Esophagus muscularis mucosa (tissue), 4 donors: ENCODE data around the gene MYO1A. TPM values are rescaled to one million over a fixed set of nuclear protein-coding genes. Genes with fewer than 3 reads are reported as not detected.

Experiments
- DNase-seq: peaks from one replicate; pipeline ENCODE4 v3.0.0-alpha.2; 2017; ENCODE audit errors: extremely low spot score
- H3K27ac ChIP-seq, 4 donors: fragments of 200-600 bp; sonication (generic); replicated peaks in 1 of 4; 1 replicate in 3 of 4; 2 replicates in 1 of 4; pipeline ENCODE4 v1.5.1; 2016 to 2019; ENCODE audit warnings: mild to moderate bottlenecking in 1 of 4
- H3K27me3 ChIP-seq, 4 donors: fragments of 200-600 bp; sonication (generic); one replicate each; pipeline versions ENCODE4 v1.5.1 to v1.6.0; 2016 to 2019
- H3K36me3 ChIP-seq, 4 donors: fragments of 200-600 bp; sonication (generic); one replicate each; pipeline ENCODE4 v1.5.1; 2016 to 2019
- H3K4me1 ChIP-seq, 4 donors: fragments of 200-600 bp; sonication (generic); one replicate each; pipeline ENCODE4 v1.5.1; 2016 to 2019
- H3K4me3 ChIP-seq, 4 donors: fragments of 200-600 bp; sonication (generic); 1 replicate in 2 of 4; 2 replicates in 2 of 4; pipeline ENCODE4 v1.5.1; 2016 to 2019; ENCODE audit warnings: mild to moderate bottlenecking in 4 of 4, moderate library complexity in 1 of 4
- H3K9me3 ChIP-seq, 4 donors: fragments of 200-600 bp; sonication (generic); 1 replicate in 3 of 4; 2 replicates in 1 of 4; pipeline ENCODE4 v1.5.1; 2016 to 2019
- CTCF ChIP-seq, 3 experiments: fragments of 200-600 bp in 2 of 3; fragments of 450-650 bp in 1 of 3; sonication (generic) in 2 of 3; IDR thresholded peaks; one replicate each; pipeline ENCODE4 v1.5.1; 2017 to 2019; ENCODE audit warnings: antibody characterized with exemption in 3 of 3, mild to moderate bottlenecking in 2 of 3, moderate library complexity in 1 of 3
- EP300 ChIP-seq: sonication (generic); formaldehyde crosslinking; IDR thresholded peaks from one replicate; pipeline ENCODE4 v1.6.1; 2017; ENCODE audit warnings: antibody characterized with exemption
- POLR2A ChIP-seq: fragments of 450-650 bp; IDR thresholded peaks from one replicate; pipeline ENCODE4 v1.6.1; 2017; ENCODE audit warnings: antibody characterized with exemption, moderate library complexity, mild to moderate bottlenecking, low read depth
- POLR2AphosphoS5 ChIP-seq, 2 donors: sonication (generic); formaldehyde crosslinking; IDR thresholded peaks; one replicate each; pipeline ENCODE4 v1.6.1; 2017; ENCODE audit warnings: antibody characterized with exemption in 2 of 2
- WGBS: methylation state at CpG from one replicate; pipeline ENCODE4 v1.1.5; 2018; 5-methylcytosine and 5-hydroxymethylcytosine counted together
- intact Hi-C: fragments of 100-400 bp; cut with DNase I; formaldehyde crosslinking; loops from one replicate; pipeline ENCODE4 v1.15.1; 2023
- total RNA-seq, 4 donors: library from RNA; depleted of rRNA; stranded (reverse); fragments of >200 nt; gene quantifications; one replicate each; pipeline versions ENCODE4 v1.1.0 to v1.2.1, GENCODE V29; 2016

The MYO1A gene
- total RNA-seq, 4 donors from 2014 or later, result 0.06 to 1.1 (median 0.83) TPM

DNA sequence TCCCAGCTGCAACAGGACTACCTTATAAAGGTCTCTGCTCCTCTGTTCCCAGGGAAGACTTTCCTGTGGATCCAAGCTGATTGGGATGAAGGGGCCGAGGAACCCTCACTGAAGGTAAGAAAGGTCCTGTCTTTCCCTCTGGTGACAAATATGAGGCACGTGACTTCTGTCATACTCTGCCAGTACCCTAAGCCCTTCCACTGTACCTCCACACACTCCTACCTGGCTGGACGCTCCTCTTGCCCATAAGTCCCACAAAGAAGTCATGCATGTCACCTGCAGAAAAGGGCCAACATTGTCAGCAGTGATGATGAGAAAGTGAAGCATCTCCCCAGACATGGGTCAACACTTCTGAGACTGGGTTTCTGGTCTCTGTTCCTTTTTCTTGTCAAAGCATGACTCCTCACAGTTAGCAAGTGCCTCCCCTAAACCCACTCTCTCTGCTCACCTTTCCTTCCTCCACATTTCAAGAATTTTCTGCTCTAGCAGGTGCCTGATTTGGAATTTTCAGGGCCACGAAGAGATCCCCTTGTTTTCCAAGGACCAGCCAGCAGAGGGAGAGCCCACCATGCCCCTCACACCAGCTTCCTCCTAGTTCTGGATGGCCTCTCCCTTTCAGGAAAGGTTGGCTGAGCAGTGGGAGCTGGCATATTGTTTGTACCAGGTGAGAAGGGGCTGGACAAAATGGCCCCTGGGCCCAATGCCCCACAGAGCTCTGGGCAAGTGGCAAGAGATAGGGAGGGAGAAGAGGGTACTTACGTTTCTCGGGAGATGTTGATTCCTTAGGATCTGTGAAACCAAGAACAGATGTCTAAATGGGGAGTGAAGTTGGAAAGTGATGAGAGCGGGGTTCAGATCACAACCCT is 37.1 kb downstream of the MYO1A start:
- WGBS, result 81% methylated on average over 7 of the region's 7 CpGs
- DNase-seq, result no peak

DNA sequence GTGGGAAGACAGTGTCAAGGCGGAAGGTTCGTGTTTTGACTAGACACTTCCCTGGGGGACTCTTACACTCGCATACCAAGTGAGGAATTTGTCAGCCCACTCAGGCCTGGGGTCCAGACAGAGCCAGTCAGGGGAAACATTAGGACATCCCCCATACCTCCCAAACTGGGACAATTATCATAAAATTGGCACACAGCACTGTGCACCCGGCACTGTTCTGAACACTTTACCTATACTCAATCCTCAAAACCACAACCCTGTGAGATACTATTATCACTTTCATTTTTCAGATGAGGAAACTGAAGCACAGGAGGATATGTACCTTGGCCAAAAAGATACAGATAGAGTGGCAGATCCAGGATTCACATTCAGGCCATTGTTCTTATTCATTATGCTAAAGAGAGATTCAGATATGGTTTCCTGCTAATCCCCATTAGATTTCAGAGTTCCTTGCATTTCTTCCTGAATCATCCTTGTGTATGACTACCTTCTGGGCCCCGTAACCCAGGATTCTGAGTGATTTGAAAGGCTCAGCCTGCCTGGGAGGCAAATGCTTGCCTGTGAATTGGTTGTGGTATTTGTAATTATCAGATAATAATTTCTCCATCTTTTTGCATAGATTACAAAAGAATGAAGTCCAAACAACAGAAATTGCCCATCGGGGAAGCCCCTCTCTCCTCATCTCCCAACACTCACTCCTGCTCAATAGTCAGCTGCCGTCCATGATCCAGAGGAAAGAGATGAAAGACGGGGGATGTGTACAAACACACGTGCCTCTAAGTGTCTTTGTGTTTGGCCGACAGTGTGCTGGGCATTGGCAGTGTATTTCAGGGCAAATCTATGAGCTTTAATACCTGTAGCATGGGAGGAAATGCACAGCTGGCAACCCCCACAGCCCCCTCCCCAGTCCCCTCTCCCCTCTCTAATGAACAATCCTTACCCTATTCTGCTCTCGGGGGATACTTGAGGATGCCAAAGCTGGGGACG is 38.2 kb downstream of the MYO1A start:
- no peak overlapping the region for H3K27ac ChIP-seq
- no peaks in the 10 kb centered on the region for H3K36me3 ChIP-seq
- H3K27me3 ChIP-seq, result peaks cover 0 to 25% (median 0%) of the 10 kb centered on the region in 4 donors
- WGBS, result 68% methylated on average over 12 of the region's 12 CpGs
- TF ChIP-seq POLR2A (no peak), POLR2AphosphoS5 (IDR thresholded peaks at IDR 0.05) (no peak), EP300 (no peak), CTCF (IDR thresholded peaks at IDR 0.05) (no peak)
- intact Hi-C loops, result no loop called here
- no peak overlapping the region for H3K4me3 ChIP-seq
- H3K9me3 ChIP-seq, result no peaks in the 10 kb centered on the region
- no peak for DNase-seq
- peaks cover 0 to 15% (median 6%) of the 10 kb centered on the region in 4 donors for H3K4me1 ChIP-seq

More for the DNA sequence above, 37.1 kb downstream of the MYO1A start:
- Histone ChIP-seq H3K4me3 (no peak overlapping the region), H3K9me3 (no peaks in the 10 kb centered on the region), H3K27ac (no peak overlapping the region), H3K4me1 (peaks cover 0 to 10% (median 0%) of the 10 kb centered on the region in 4 donors), H3K36me3 (no peaks in the 10 kb centered on the region), H3K27me3 (peaks cover 0 to 25% (median 0%) of the 10 kb centered on the region in 4 donors)
- no peak for TF ChIP-seq EP300
- no peak for TF ChIP-seq CTCF (IDR thresholded peaks at IDR 0.05)
- TF ChIP-seq POLR2AphosphoS5 (IDR thresholded peaks at IDR 0.05), result no peak
- TF ChIP-seq POLR2A, result no peak
- intact Hi-C loops, result no loop called here

DNA sequence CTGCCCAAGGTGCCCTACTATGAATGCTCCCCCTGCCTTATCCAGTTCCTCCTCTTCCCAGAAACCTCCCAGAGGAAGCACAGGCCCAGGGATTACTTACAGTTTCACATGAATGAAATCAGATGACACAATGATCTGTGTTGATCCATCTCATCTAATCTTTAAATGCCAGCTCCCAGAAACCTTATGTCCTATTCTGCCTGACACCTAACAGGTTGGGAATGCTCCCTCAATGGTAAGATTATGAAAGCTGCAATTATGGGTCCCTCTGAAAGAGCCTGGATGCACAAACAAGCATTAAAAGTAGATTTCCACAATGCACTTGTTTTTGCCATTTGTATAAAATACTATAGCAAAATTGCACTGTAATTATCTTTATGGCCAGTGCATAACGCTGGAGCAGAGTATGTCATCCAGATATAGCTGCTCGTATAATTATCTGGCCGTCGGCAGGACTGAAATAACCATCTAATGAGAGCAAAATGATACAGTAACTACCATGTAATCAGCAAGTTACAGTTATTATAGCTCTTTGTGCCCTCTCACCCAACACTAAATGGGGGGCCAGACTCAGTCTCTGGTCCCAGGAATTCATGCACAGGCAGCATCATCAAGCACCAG is 39.2 kb downstream of the MYO1A start:
- TF ChIP-seq CTCF (IDR thresholded peaks at IDR 0.05) (no peak), POLR2A (no peak), EP300 (no peak), POLR2AphosphoS5 (IDR thresholded peaks at IDR 0.05) (no peak)
- intact Hi-C loops, result no loop called here
- Histone ChIP-seq H3K4me1 (peaks cover under 1 to 19% (median 10%) of the 10 kb centered on the region in 4 donors), H3K27me3 (peaks cover 0 to 18% (median 0%) of the 10 kb centered on the region in 4 donors), H3K9me3 (no peaks in the 10 kb centered on the region), H3K4me3 (no peak overlapping the region), H3K27ac (no peak overlapping the region), H3K36me3 (no peaks in the 10 kb centered on the region)
- WGBS, result 79% methylated on average over 4 of the region's 4 CpGs
- no peak for DNase-seq

DNA sequence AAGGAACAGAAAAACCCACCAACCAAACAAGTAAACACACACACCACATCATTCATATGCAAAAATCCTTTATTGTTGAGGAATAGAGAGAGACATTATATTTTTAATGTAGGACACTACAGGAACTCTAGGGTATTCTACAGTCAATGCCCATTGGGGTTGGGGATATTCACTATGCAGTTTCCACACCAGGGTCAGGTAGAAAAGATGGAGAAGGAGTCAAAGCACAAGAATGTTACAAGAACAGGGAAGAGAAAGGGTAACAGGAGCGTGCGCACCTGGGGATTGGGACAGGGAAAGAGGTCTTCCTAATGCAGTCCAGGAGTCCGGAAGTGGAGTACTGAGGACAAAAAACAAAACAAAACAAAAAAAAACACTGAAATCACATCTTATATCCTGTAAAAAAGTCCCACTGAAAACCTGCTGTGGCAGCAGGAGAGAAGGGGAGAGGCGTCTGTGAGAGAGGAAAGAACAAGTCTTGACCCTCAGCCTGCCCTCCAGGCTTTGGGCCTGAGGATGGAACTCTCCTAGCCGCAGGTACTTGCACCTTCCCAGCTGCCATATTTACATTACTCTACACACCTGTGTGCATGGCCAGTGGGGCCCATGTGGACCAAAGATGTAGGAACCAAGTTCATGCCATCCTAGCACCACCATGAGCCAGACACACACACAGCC is 39.8 kb downstream of the MYO1A start:
- TF ChIP-seq CTCF (IDR thresholded peaks at IDR 0.05), result no peak
- TF ChIP-seq POLR2A, result no peak
- TF ChIP-seq EP300, result no peak
- TF ChIP-seq POLR2AphosphoS5 (IDR thresholded peaks at IDR 0.05), result no peak
- H3K27ac ChIP-seq, result no peak overlapping the region
- whole genome bisulfite sequencing, result 87% methylated on average over 5 of the region's 5 CpGs

More for the DNA sequence above, 39.8 kb downstream of the MYO1A start:
- Histone ChIP-seq H3K4me1 (peaks cover 7 to 26% (median 17%) of the 10 kb centered on the region in 4 donors), H3K9me3 (no peaks in the 10 kb centered on the region), H3K27me3 (peaks cover 0 to 13% (median 0%) of the 10 kb centered on the region in 4 donors), H3K4me3 (no peak overlapping the region), H3K36me3 (no peaks in the 10 kb centered on the region)
- no peak for DNase-seq
- intact Hi-C loops, result loop anchor here (5.0 kb wide), 2 partner anchors 47 to 102 kb away; partner anchors contain the start of gene STAT6
